ENCODE results near the gene RPUSD1. TPM values are rescaled to one million over a fixed set of nuclear protein-coding genes. Genes with fewer than 3 reads are reported as not detected.

Gene RPUSD1
- polyA plus RNA-seq, 3 donors = 29.5 to 38.1 (median 31.5) TPM

DNA sequence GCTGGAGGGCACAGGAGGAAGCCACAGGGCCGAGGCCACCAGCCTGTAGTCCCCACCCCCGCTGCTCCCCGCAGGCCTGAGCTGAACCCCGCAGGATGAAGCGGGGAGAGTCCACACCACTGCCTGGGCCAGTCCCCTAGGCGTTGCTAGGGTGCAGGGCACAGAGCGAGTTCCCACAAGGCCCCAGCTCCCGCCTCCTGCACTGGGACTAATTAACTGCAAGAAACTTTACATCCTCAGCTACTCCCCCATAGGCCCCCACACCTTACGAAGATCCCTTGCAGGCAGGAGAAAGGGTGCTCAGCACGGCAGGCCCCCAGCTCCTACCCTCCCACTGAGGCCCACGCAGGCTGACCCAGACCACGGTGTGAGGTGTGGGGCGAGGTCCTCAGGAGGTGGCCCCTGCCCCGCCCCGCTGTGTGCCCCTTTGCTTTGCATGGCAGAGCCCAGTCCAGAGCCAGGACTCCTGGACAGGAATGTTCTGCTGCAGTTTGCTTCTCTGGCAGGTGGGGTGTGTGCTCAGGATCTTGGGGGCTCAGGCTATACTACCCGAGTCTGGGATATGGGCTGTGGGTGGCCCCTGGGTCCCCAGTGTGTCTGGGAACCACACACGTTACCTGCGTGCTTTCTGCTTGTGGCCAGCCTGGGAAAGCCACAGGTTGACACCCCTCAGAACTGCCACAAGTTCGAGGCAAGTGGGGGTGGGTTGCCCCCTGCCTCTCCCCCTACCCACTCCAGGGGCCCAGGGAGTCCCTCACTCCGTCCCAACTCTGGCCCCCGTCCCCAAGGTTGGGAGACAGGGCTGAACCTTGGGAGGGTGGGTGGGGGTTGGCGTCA, 11.1 kb upstream of the RPUSD1 start:
- intact Hi-C loops (cut with micrococcal nuclease) = no loop called here
- no peak for DNase-seq
- Histone ChIP-seq H4K20me1 (ENCODE audit: insufficient read depth, low read length) (no peaks in the 10 kb centered on the region), H3K4me1 (ENCODE audit: control insufficient read depth in 1 of 2, insufficient read depth in 2 of 2, low read length in 2 of 2) (no peaks in the 10 kb centered on the region), H3K4me3 (replicated peaks in 1 of 3; ENCODE audit: low read depth in 2 of 3, low read length in 3 of 3) (no peak overlapping the region), H2AFZ (ENCODE audit: insufficient read depth, low read depth, low read length, poor library complexity, severe bottlenecking) (no peak overlapping the region), H3K9me3 (replicated peaks in 1 of 2; ENCODE audit: control insufficient read depth in 1 of 2, insufficient read depth in 1 of 2, low read length in 2 of 2) (no peaks in the 10 kb centered on the region), H3K79me2 (ENCODE audit: insufficient read depth, low read length) (no peaks in the 10 kb centered on the region), H3K4me2 (replicated peaks; ENCODE audit: extremely low read depth, low read length, poor library complexity, severe bottlenecking) (no peak overlapping the region), H3K27ac (ENCODE audit: low read depth in 1 of 2, low read length in 2 of 2) (no peak overlapping the region), H3K9ac (ENCODE audit: insufficient read depth, low read length, poor library complexity, severe bottlenecking) (no peak overlapping the region), H3K27me3 (ENCODE audit: control insufficient read depth in 2 of 2, insufficient read depth in 2 of 2, low read length in 2 of 2) (peaks cover 5 to 35% of the 10 kb centered on the region in 2 donors), H3K36me3 (replicated peaks in 1 of 2; ENCODE audit: control insufficient read depth in 1 of 2, insufficient read depth in 2 of 2, low read length in 2 of 2) (no peaks in the 10 kb centered on the region)
- TF ChIP-seq, protein P1, sequence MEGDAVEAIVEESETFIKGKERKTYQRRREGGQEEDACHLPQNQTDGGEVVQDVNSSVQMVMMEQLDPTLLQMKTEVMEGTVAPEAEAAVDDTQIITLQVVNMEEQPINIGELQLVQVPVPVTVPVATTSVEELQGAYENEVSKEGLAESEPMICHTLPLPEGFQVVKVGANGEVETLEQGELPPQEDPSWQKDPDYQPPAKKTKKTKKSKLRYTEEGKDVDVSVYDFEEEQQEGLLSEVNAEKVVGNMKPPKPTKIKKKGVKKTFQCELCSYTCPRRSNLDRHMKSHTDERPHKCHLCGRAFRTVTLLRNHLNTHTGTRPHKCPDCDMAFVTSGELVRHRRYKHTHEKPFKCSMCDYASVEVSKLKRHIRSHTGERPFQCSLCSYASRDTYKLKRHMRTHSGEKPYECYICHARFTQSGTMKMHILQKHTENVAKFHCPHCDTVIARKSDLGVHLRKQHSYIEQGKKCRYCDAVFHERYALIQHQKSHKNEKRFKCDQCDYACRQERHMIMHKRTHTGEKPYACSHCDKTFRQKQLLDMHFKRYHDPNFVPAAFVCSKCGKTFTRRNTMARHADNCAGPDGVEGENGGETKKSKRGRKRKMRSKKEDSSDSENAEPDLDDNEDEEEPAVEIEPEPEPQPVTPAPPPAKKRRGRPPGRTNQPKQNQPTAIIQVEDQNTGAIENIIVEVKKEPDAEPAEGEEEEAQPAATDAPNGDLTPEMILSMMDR (IDR thresholded peaks at IDR 0.05) = no peak
- Mint-ChIP-seq H3K27me3 (ENCODE audit: low read depth in 3 of 3) (peaks cover 25 to 53% (median 27%) of the 10 kb centered on the region in 3 donors), H3K4me3 (no peak overlapping the region), H3K4me1 (no peaks in the 10 kb centered on the region), H3K36me3 (peaks cover 4 to 21% of the 10 kb centered on the region in 2 donors), H3K27ac (no peak overlapping the region), H3K9me3 (peaks cover 0 to 5% (median 0%) of the 10 kb centered on the region in 7 donors)
- WGBS (ENCODE audit: insufficient coverage) = 74% methylated on average over 14 of the region's 22 CpGs

DNA sequence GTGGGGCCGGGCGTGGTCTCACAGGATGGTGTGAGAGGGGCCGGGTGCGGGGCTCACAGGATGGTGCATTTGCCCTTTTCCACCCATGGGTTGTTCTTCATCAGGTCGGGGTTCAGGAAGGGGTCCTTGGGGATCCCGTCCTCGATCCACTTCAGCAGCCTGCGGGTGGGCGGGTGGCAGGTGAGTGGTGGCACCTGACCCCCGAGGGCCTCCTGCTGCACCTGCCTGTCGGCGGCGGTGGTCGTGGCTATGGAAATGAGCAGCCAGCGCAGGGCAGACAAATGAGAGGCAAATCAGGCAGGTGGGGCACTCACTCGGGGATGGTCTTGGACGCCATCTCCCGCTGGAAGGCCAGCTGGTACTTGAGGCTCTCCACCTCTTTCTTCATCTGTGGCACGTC, 10.5 kb upstream of the RPUSD1 start:
- Histone ChIP-seq H3K9me3 (replicated peaks in 1 of 2; ENCODE audit: control insufficient read depth in 1 of 2, insufficient read depth in 1 of 2, low read length in 2 of 2) (no peaks in the 10 kb centered on the region), H3K4me2 (replicated peaks; ENCODE audit: extremely low read depth, low read length, poor library complexity, severe bottlenecking) (no peak overlapping the region), H3K79me2 (ENCODE audit: insufficient read depth, low read length) (no peaks in the 10 kb centered on the region), H3K27ac (ENCODE audit: low read depth in 1 of 2, low read length in 2 of 2) (no peak overlapping the region), H3K27me3 (ENCODE audit: control insufficient read depth in 2 of 2, insufficient read depth in 2 of 2, low read length in 2 of 2) (peaks cover 5 to 35% of the 10 kb centered on the region in 2 donors), H3K4me3 (replicated peaks in 1 of 3; ENCODE audit: low read depth in 2 of 3, low read length in 3 of 3) (no peak overlapping the region), H3K36me3 (replicated peaks in 1 of 2; ENCODE audit: control insufficient read depth in 1 of 2, insufficient read depth in 2 of 2, low read length in 2 of 2) (no peaks in the 10 kb centered on the region), H3K4me1 (ENCODE audit: control insufficient read depth in 1 of 2, insufficient read depth in 2 of 2, low read length in 2 of 2) (no peaks in the 10 kb centered on the region), H4K20me1 (ENCODE audit: insufficient read depth, low read length) (no peaks in the 10 kb centered on the region), H3K9ac (ENCODE audit: insufficient read depth, low read length, poor library complexity, severe bottlenecking) (no peak overlapping the region), H2AFZ (ENCODE audit: insufficient read depth, low read depth, low read length, poor library complexity, severe bottlenecking) (no peak overlapping the region)
- Mint-ChIP-seq H3K36me3 (peaks cover 4 to 22% of the 10 kb centered on the region in 2 donors), H3K4me1 (no peaks in the 10 kb centered on the region), H3K27ac (no peak overlapping the region), H3K4me3 (no peak overlapping the region), H3K9me3 (peaks cover 0 to 5% (median 0%) of the 10 kb centered on the region in 7 donors), H3K27me3 (ENCODE audit: low read depth in 3 of 3) (peaks cover 26 to 51% (median 27%) of the 10 kb centered on the region in 3 donors)
- intact Hi-C loops (cut with micrococcal nuclease) = no loop called here
- TF ChIP-seq, protein P1 (IDR thresholded peaks at IDR 0.05) = no peak
- no peak for DNase-seq
- 94% methylated on average over 19 of the region's 19 CpGs for WGBS (ENCODE audit: insufficient coverage)

Measured in CD14-positive monocyte (primary cell).